Measurements from ENCODE around the gene STK38. TPM values are rescaled to one million over a fixed set of nuclear protein-coding genes. Genes with fewer than 3 reads are reported as not detected.

STK38 gene
- total and polyA plus RNA-seq, 2 of the 8 experiments (the other 6 are each of a cell fraction or from before 2014, with no cell fraction given), result 8.1 to 19.8 TPM

DNA sequence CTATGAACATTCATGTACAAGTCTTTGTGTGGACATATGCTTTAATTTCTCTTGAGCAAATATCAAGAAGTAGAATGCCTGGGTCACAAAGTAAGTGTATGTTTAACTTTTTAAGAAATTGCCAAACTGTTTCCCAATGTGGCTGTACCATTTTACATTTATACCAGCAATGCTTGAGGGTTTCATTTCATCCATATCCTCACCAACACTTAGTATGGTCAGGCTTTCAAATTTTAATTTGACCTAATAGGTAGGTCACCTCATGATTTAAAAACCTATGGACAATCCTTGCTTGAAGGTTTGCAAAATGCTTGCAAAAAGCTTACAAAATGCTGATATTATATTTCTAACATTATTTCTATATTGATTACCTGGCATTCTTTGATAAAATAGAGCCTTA, 27.4 kb upstream of the STK38 start:
- Histone ChIP-seq H3K18ac (ENCODE audit: extremely low read depth, low read length) (no peak overlapping the region), H3K23me2 (ENCODE audit: low read depth, low read length) (peaks cover 2% of the 10 kb centered on the region; the same call in 1 of the 2 replicates), H3K4me1 (replicated peaks in 1 of 4; ENCODE audit: control insufficient read depth in 3 of 4, insufficient read depth in 4 of 4, low read length in 3 of 4) (no peaks in the 10 kb centered on the region), H3K56ac (replicated peaks; ENCODE audit: insufficient read length, low read depth, low read length) (no peak overlapping the region), H2BK20ac (ENCODE audit: low read length) (no peak overlapping the region), H3K9me3 (ENCODE audit: insufficient read depth in 2 of 2, low read depth in 1 of 2, low read length in 1 of 2) (no peaks in the 10 kb centered on the region), H3K79me1 (ENCODE audit: low read depth, low read length) (no peaks in the 10 kb centered on the region), H2AFZ (ENCODE audit: low read length) (no peak overlapping the region), H4K20me1 (replicated peaks in 1 of 2; ENCODE audit: control insufficient read depth in 1 of 2, insufficient read depth in 2 of 2, low read length in 2 of 2) (no peaks in the 10 kb centered on the region), H3K4me2 (ENCODE audit: insufficient read depth in 1 of 2, low read depth in 2 of 2, low read length in 2 of 2) (no peak overlapping the region), H2AK5ac (ENCODE audit: low read depth, low read length) (no peak overlapping the region), H3K14ac (ENCODE audit: insufficient read length) (no peak overlapping the region), H2BK120ac (replicated peaks; ENCODE audit: low read depth, low read length) (no peak overlapping the region), H2BK5ac (ENCODE audit: low read depth, low read length) (no peak overlapping the region), H3K79me2 (ENCODE audit: control insufficient read depth in 1 of 2, insufficient read depth in 2 of 2, low read length in 2 of 2) (no peaks in the 10 kb centered on the region), H4K8ac (ENCODE audit: extremely low read depth, insufficient read depth, low read length) (no peak overlapping the region), H3K4ac (replicated peaks; ENCODE audit: insufficient read length, low read depth, low read length) (no peak overlapping the region), H3K36me3 (ENCODE audit: control insufficient read depth in 2 of 4, insufficient read depth in 4 of 4, low read length in 3 of 4) (no peaks in the 10 kb centered on the region), H2BK12ac (ENCODE audit: low read depth, low read length) (no peak overlapping the region), H3K4me3 (ENCODE audit: extremely low read depth in 1 of 4, insufficient read depth in 2 of 4, low read depth in 3 of 4, low read length in 4 of 4) (no peak overlapping the region), H3K27me3 (replicated peaks in 1 of 4; ENCODE audit: control insufficient read depth in 3 of 4, extremely low read depth in 1 of 4, insufficient read depth in 3 of 4, low read length in 3 of 4) (no peaks in the 10 kb centered on the region), H4K91ac (replicated peaks; ENCODE audit: insufficient read length, low read length) (no peak overlapping the region), H3K9ac (replicated peaks in 1 of 4; ENCODE audit: extremely low read depth in 1 of 4, low read depth in 3 of 4, low read length in 3 of 4) (no peak overlapping the region), H3K27ac (ENCODE audit: low read depth, low read length) (no peak overlapping the region), H4K5ac (ENCODE audit: insufficient read length, low read depth, low read length) (no peak overlapping the region), H3K23ac (ENCODE audit: insufficient read length) (no peak overlapping the region), H2BK15ac (ENCODE audit: low read length) (no peak overlapping the region)
- POLR2A ChIA-PET (ENCODE audit: partially characterized antibody), result interaction anchor here (6.2 kb wide), 1 partner anchor 23 kb away, joined by 69 read pairs; the partner anchor contains the start of gene SRSF3
- FAIRE-seq, result no peak
- no peak for TF ChIP-seq RFX5 (IDR thresholded peaks at IDR 0.05; ENCODE audit: borderline replicate concordance, low read depth, low read length)
- CTCF ChIA-PET (ENCODE audit: partially characterized antibody), result interaction anchor here (1.6 kb wide), 1 partner anchor 11 kb away, joined by 6 read pairs; no protein-coding TSS in a partner anchor
- DNase-seq (ENCODE audit: low read depth in 1 of 2, low spot score in 2 of 2), result no peak

All from H1 (cell line).